ENCODE data around the gene TSHR.

DNA sequence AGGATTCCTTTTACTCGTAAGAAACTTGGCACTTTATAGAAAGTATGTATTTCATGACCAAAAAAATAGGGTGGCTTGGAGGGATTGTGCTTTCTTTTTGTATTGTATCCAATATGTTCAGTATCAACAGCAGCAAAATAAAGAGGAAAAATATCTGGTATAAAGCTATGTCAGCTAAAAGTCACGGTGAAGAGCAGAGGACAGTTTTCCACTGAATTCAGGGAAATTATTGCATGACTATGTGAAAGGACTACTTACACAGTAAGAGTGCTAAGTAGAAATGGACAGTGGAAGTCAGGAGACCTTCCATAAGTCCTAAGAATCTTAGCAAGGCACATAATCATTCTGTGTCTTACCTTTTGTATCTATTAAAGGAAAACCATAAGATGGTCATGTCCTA is 19.3 kb downstream of the TSHR start:
- TF ChIP-seq, protein P1, sequence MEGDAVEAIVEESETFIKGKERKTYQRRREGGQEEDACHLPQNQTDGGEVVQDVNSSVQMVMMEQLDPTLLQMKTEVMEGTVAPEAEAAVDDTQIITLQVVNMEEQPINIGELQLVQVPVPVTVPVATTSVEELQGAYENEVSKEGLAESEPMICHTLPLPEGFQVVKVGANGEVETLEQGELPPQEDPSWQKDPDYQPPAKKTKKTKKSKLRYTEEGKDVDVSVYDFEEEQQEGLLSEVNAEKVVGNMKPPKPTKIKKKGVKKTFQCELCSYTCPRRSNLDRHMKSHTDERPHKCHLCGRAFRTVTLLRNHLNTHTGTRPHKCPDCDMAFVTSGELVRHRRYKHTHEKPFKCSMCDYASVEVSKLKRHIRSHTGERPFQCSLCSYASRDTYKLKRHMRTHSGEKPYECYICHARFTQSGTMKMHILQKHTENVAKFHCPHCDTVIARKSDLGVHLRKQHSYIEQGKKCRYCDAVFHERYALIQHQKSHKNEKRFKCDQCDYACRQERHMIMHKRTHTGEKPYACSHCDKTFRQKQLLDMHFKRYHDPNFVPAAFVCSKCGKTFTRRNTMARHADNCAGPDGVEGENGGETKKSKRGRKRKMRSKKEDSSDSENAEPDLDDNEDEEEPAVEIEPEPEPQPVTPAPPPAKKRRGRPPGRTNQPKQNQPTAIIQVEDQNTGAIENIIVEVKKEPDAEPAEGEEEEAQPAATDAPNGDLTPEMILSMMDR (IDR thresholded peaks at IDR 0.05), result no peak
- no peak for TF ChIP-seq POLR2A (IDR thresholded peaks at IDR 0.05)

Data from suprapubic skin (tissue), 3 donors.